ENCODE results near the gene GPR39. TPM values are rescaled to one million over a fixed set of nuclear protein-coding genes. Genes with fewer than 3 reads are reported as not detected.

Gene GPR39
- total and polyA plus RNA-seq, 2 donors (not counting 3 experiments of a cell fraction or from before 2014, with no cell fraction given): 0.03 to 0.20 TPM

DNA sequence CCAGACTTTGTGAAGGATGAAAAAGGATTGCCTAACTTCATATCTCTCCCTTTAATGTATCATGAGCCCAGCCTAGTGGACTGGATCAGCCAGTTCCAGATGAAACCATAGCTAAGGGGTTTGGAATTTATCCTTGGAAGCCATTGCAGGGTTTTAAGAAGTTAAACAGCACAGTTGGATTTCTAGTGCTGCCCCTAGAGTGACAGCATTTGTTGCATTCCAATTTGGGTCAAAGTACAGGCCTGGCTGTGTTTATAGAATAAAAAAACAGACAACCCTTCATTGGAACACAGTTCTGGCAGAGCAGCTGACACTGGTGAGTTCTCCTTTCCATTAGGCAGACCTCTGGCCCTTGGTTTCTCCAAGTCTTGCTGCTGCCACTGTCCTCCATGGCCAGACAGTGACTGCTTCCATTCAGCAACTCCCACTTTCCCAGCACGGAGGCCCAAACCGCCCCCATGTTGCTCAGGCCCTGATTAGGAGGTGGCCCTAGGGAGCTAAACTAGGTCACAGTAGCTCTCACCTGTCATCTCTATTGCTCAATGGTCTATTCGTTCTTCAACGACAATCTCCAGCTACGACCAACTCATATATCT lies 8.0 kb downstream of the GPR39 start:
- no peak for DNase-seq (ENCODE audit: low read depth, low spot score)
- H3K79me2 ChIP-seq (ENCODE audit: control insufficient read depth, insufficient read depth, low read length): no peaks in the 10 kb centered on the region
- no peak for TF ChIP-seq EZH2 (IDR thresholded peaks at IDR 0.05; ENCODE audit: borderline replicate concordance, low read depth, low read length, severe bottlenecking)
- no peak for TF ChIP-seq JUN (IDR thresholded peaks at IDR 0.05; ENCODE audit: borderline replicate concordance, insufficient read depth, insufficient read length, low read depth)
- TF ChIP-seq POLR2AphosphoS5 (IDR thresholded peaks at IDR 0.05; ENCODE audit: insufficient read depth, low read depth, low read length): no peak
- TF ChIP-seq MAX (IDR thresholded peaks at IDR 0.05; ENCODE audit: insufficient read depth, insufficient read length): no peak
- TF ChIP-seq FOS (IDR thresholded peaks at IDR 0.05; ENCODE audit: borderline replicate concordance, insufficient read depth, low read length): no peak
- TF ChIP-seq MYC (IDR thresholded peaks at IDR 0.05; ENCODE audit: low read depth, low read length): no peak
- no peak for TF ChIP-seq POLR2A (IDR thresholded peaks at IDR 0.05; ENCODE audit: low read depth, low read length)
- TF ChIP-seq CTCF (IDR thresholded peaks at IDR 0.05; ENCODE audit: extremely low read depth in 1 of 2, insufficient read depth in 1 of 2, low read depth in 1 of 2, low read length in 2 of 2): no peak
- TF ChIP-seq GATA2 (IDR thresholded peaks at IDR 0.05; ENCODE audit: insufficient read depth, insufficient read length, low read depth, low read length): no peak
- dilution Hi-C loops (cut with MboI; ENCODE audit: extremely low pct_ligation_motif_present, low sequenced_read_pairs): no loop called here
- H3K9me1 ChIP-seq (replicated peaks; ENCODE audit: control insufficient read depth, extremely low read depth, insufficient read depth, low read length): no peaks in the 10 kb centered on the region
- H4K20me1 ChIP-seq (replicated peaks; ENCODE audit: control insufficient read depth, extremely low read depth, insufficient read depth, low read length): no peaks in the 10 kb centered on the region
- no peaks in the 10 kb centered on the region for H3K4me1 ChIP-seq (ENCODE audit: control insufficient read depth, extremely low read depth, insufficient read depth, low read length)
- no peak overlapping the region for H3K4me3 ChIP-seq (replicated peaks in 1 of 3; ENCODE audit: insufficient read depth in 1 of 3, low read depth in 1 of 3, low read length in 3 of 3)
- ChIA-PET POLR2A (no interaction called here), CTCF (no interaction called here)
- intact Hi-C loops (cut with micrococcal nuclease): no loop called here
- no peaks in the 10 kb centered on the region for H3K36me3 ChIP-seq (ENCODE audit: control insufficient read depth in 2 of 2, extremely low read depth in 1 of 2, insufficient read depth in 2 of 2, low read length in 2 of 2)
- no peaks in the 10 kb centered on the region for H3K9me3 ChIP-seq (replicated peaks; ENCODE audit: control insufficient read depth, insufficient read depth, low read length)
- no peak overlapping the region for H2AFZ ChIP-seq (ENCODE audit: low read depth, low read length)
- H3K27ac ChIP-seq (ENCODE audit: insufficient read depth, low read depth, low read length): no peak overlapping the region
- H3K4me2 ChIP-seq (ENCODE audit: insufficient read depth, low read length): no peak overlapping the region
- no TSS peak for BruUV-seq (replicated peaks)
- no peaks in the 10 kb centered on the region for H3K27me3 ChIP-seq (ENCODE audit: control insufficient read depth in 2 of 2, insufficient read depth in 2 of 2, low read length in 2 of 2)
- H3K9ac ChIP-seq (replicated peaks; ENCODE audit: extremely low read depth, insufficient read depth, low read length): no peak overlapping the region
- FAIRE-seq: no peak
